ENCODE data around the gene NEK5. TPM values are rescaled to one million over a fixed set of nuclear protein-coding genes. Genes with fewer than 3 reads are reported as not detected.
"Not testable (repeated sequence)": the region's sequence is repeated elsewhere in the genome, so short reads cannot be mapped to it uniquely, and the experiment has no call there.

The NEK5 gene, protein sequence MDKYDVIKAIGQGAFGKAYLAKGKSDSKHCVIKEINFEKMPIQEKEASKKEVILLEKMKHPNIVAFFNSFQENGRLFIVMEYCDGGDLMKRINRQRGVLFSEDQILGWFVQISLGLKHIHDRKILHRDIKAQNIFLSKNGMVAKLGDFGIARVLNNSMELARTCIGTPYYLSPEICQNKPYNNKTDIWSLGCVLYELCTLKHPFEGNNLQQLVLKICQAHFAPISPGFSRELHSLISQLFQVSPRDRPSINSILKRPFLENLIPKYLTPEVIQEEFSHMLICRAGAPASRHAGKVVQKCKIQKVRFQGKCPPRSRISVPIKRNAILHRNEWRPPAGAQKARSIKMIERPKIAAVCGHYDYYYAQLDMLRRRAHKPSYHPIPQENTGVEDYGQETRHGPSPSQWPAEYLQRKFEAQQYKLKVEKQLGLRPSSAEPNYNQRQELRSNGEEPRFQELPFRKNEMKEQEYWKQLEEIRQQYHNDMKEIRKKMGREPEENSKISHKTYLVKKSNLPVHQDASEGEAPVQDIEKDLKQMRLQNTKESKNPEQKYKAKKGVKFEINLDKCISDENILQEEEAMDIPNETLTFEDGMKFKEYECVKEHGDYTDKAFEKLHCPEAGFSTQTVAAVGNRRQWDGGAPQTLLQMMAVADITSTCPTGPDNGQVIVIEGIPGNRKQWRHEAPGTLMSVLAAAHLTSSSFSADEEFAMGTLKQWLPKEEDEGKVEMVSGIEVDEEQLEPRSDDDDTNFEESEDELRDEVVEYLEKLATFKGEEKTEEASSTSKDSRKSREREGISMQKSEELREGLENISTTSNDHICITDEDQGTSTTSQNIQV
- not detected in 2 replicates for total RNA-seq

DNA sequence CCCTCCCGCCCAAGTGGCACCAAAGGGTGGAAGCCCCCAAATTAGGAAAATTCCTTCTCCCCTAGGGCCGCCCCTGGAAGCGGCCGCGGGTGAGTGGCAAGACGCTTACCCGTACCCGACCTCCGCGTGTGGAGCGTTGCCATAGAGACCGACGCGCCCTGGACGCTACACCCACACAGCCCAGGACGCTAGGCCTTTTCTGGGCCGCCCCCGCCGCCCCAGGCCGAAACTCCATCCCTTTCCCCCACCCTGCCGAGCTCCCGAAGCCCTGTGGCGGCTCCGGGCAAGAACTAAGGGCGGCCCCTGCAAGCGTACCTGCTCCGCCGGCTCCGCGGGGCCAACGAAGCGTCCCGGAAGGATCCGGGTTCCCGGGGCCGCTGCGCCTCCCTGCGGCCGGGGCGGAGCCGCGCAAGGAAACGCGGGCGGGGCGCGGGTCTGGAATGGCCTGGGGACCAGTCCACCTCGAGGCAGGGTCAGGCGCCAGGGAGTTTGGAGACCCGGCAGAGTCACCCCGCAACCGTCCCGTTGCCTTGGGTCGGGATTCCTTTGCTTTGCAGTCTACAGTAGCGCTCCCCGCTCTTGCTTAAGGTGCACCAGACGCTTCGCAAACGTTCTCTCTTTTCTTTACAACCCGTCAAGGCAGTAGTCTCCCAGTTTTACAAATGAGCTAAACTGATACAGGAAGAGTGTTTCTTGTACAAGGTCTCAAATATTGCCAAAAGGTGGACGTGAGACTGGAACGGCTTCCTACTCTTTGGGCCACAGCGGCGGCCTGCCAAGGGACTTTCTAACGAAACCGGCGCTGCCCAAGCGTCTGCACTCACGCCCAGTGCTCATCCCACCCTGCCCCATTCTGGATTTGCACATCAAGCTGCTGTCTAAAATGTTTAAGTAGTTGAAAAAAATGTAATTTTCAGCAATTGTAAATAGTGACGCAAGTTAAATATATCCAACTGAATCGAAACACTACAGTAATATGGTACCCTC is at the start of gene NEK5:
NEK5 (minus strand) TSS at position 360 of the 987 bp plus-strand sequence. CDS start 1,591 bp downstream, outside the sequence.
- no peak within 1 kb of the TSS for H3K27ac Mint-ChIP-seq
- peak; percentile 68 for ATAC-seq (ENCODE audit: low read depth)
- peaks cover 25% of the 10 kb centered on the region for H3K36me3 Mint-ChIP-seq (ENCODE audit: low read depth)
- TF ChIP-seq, protein P1, sequence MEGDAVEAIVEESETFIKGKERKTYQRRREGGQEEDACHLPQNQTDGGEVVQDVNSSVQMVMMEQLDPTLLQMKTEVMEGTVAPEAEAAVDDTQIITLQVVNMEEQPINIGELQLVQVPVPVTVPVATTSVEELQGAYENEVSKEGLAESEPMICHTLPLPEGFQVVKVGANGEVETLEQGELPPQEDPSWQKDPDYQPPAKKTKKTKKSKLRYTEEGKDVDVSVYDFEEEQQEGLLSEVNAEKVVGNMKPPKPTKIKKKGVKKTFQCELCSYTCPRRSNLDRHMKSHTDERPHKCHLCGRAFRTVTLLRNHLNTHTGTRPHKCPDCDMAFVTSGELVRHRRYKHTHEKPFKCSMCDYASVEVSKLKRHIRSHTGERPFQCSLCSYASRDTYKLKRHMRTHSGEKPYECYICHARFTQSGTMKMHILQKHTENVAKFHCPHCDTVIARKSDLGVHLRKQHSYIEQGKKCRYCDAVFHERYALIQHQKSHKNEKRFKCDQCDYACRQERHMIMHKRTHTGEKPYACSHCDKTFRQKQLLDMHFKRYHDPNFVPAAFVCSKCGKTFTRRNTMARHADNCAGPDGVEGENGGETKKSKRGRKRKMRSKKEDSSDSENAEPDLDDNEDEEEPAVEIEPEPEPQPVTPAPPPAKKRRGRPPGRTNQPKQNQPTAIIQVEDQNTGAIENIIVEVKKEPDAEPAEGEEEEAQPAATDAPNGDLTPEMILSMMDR (IDR thresholded peaks at IDR 0.05) = no peak
- H3K9me3 Mint-ChIP-seq = no peaks in the 10 kb centered on the region
- peak within 1 kb of the TSS; percentile 87 for H3K4me3 Mint-ChIP-seq
- intact Hi-C loops (cut with micrococcal nuclease) = loop anchor here (2.0 to 5.0 kb wide), 4 partner anchors 322 to 692 kb away; partner anchors contain the start of genes INTS6, VPS36 and WDFY2
- peaks cover 17% of the 10 kb centered on the region for H3K4me1 Mint-ChIP-seq
- CTCF ChIA-PET = interaction anchor here (1.2 to 2.1 kb wide), 3 partner anchors 31 to 233 kb away, joined by 3 to 18 read pairs (median 4); no protein-coding TSS in a partner anchor
- peaks cover 14% of the 10 kb centered on the region for H3K27me3 Mint-ChIP-seq
- peak; percentile 56 for DNase-seq
- POLR2A ChIA-PET = no interaction called here

DNA sequence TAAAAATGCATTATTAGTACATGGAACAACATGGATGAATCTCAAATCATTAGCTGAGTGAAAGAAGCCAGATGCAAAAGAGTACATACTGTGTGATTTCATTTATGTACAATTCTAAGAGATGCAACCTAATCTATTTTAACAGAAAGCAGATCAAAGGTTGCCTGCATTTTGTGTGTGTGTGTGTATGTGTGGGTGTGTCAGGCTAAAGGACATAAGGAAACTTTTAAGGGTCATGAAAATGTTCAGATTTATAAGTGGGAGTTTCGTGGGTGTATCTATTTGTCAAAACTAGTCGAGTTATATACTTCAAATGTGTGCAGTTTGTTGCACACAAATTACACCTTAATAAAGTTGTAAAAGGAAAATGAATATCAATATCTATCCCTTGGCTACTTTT is 48.4 kb upstream of the NEK5 start:
- ChIA-PET POLR2A (interaction anchor here (0.6 to 0.7 kb wide), 2 partner anchors 766 to 961 kb away, joined by 4 to 5 read pairs; no protein-coding TSS in a partner anchor), CTCF (no interaction called here)

DNA sequence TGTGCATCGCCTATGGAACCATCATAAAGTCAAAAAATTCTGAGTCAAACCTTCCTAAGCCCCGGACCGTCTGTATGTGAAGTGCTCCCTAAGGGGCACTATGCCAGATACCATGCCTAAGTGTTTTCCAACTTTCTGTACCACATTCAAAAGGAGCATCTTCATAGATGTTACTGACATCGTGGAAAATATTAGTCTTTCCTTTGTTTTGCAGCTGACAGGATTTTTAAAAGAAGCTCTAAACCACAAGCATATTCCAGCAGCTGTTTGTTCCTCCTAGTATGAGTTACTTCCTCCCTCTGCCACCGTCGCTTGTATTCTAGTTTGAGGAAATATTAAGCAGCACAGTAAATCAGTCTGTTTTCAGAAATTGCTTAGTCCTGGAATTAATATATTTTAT is 45.1 kb upstream of the NEK5 start:
- ATAC-seq (ENCODE audit: low read depth); H3K4me1 Mint-ChIP-seq; H3K27me3 Mint-ChIP-seq; POLR2A ChIA-PET; CTCF ChIA-PET; DNase-seq; H3K4me3 Mint-ChIP-seq; H3K27ac Mint-ChIP-seq; H3K9me3 Mint-ChIP-seq; intact Hi-C loops (cut with micrococcal nuclease): not testable (repeated sequence)
- H3K36me3 Mint-ChIP-seq (ENCODE audit: low read depth) = peaks cover 63% of the 10 kb centered on the region

More for the DNA sequence above, 48.4 kb upstream of the NEK5 start:
- ATAC-seq (ENCODE audit: low read depth) = no peak
- no peak overlapping the region for H3K27ac Mint-ChIP-seq
- no peak overlapping the region for H3K4me3 Mint-ChIP-seq
- intact Hi-C loops (cut with micrococcal nuclease) = no loop called here
- peaks cover 3% of the 10 kb centered on the region for H3K4me1 Mint-ChIP-seq
- TF ChIP-seq, protein P1 (IDR thresholded peaks at IDR 0.05) = no peak
- H3K36me3 Mint-ChIP-seq (ENCODE audit: low read depth) = peaks cover 59% of the 10 kb centered on the region
- no peak for DNase-seq
- H3K27me3 Mint-ChIP-seq = no peaks in the 10 kb centered on the region
- no peaks in the 10 kb centered on the region for H3K9me3 Mint-ChIP-seq

DNA sequence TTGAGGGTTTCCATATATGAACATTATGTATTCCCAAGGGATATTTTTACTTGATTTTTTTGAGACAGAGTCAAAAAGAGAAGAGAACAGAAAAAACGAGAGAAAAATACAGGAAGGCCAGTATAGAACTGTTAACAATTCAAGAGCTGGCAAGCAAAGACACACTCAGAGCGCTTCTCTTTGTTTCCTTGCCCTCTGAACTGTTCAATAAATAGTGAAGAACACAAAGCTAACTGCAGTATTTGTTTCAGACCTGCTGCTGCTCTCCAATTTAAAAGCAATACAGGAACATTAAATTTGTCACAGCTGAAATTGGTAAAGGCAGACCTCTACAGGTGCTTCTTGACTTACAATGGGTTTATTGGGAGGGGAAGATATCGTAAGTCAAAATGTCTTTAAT is 44.5 kb upstream of the NEK5 start:
- intact Hi-C loops (cut with micrococcal nuclease) = no loop called here
- H3K9me3 Mint-ChIP-seq = no peaks in the 10 kb centered on the region
- CTCF ChIA-PET = no interaction called here
- TF ChIP-seq, protein P1 (IDR thresholded peaks at IDR 0.05) = no peak
- H3K36me3 Mint-ChIP-seq (ENCODE audit: low read depth) = peaks cover 68% of the 10 kb centered on the region
- POLR2A ChIA-PET = no interaction called here
- H3K27ac Mint-ChIP-seq = no peak overlapping the region
- H3K4me3 Mint-ChIP-seq = no peak overlapping the region
- H3K27me3 Mint-ChIP-seq = no peaks in the 10 kb centered on the region
- no peak for ATAC-seq (ENCODE audit: low read depth)
- H3K4me1 Mint-ChIP-seq = peaks cover 3% of the 10 kb centered on the region
- DNase-seq = no peak

DNA sequence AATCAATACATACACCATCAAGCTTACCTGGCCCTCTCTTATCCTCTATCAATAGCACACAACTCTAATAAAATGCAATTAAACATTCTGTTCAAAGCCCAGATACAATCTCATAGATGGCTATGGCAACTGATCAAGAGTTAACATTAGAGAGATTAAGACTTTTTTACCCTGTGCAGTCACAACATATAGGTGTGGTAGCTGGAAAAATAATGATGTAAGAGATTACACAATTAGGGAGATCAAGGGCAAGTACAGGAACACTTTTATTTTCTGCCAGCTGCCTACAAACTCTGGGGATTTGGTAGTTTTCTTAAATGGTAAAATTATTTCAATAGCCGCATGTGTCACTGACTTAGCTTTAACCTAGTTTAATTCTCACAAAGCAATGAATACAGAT is 42.8 kb upstream of the NEK5 start:
- H3K27ac Mint-ChIP-seq; intact Hi-C loops (cut with micrococcal nuclease); H3K9me3 Mint-ChIP-seq; DNase-seq; POLR2A ChIA-PET; H3K4me1 Mint-ChIP-seq; ATAC-seq (ENCODE audit: low read depth); H3K27me3 Mint-ChIP-seq; H3K4me3 Mint-ChIP-seq: not testable (repeated sequence)
- CTCF ChIA-PET = interaction anchor here (1.0 kb wide), 1 partner anchor 11 kb away, joined by 3 read pairs; no protein-coding TSS in a partner anchor
- H3K36me3 Mint-ChIP-seq (ENCODE audit: low read depth) = peaks cover 70% of the 10 kb centered on the region

DNA sequence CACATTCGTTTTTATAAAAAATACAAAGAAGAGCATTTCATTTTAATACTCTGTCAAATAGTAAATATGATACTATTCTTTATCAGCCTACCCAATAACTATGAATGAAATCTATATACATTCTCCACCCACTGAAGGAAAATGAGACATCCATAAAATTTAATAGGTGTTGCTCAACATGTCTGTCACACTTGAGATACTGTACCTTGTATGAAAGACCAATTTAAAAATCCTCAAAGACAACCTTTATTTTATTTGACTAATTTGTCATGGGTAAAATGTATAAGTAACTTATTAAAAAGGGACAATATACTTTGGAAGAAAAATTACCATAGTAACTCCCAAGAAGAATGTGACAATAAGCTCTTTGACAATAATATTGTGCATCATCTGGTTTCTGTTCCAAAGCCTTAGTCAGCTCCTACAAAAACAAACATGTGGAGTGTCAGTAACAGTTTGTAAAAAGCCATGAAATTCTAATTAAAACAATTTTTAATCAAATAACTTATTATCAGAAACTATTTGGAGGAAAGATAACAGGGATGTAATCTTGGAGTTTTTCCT is 42.0 kb upstream of the NEK5 start:
- POLR2A ChIA-PET; DNase-seq; H3K27ac Mint-ChIP-seq; H3K4me1 Mint-ChIP-seq; ATAC-seq (ENCODE audit: low read depth); H3K4me3 Mint-ChIP-seq; H3K9me3 Mint-ChIP-seq; H3K27me3 Mint-ChIP-seq; intact Hi-C loops (cut with micrococcal nuclease); CTCF ChIA-PET: not testable (repeated sequence)
- peaks cover 75% of the 10 kb centered on the region for H3K36me3 Mint-ChIP-seq (ENCODE audit: low read depth)
